ENCODE measurements around the gene RAD18.

- TF ChIP-seq, protein P1, sequence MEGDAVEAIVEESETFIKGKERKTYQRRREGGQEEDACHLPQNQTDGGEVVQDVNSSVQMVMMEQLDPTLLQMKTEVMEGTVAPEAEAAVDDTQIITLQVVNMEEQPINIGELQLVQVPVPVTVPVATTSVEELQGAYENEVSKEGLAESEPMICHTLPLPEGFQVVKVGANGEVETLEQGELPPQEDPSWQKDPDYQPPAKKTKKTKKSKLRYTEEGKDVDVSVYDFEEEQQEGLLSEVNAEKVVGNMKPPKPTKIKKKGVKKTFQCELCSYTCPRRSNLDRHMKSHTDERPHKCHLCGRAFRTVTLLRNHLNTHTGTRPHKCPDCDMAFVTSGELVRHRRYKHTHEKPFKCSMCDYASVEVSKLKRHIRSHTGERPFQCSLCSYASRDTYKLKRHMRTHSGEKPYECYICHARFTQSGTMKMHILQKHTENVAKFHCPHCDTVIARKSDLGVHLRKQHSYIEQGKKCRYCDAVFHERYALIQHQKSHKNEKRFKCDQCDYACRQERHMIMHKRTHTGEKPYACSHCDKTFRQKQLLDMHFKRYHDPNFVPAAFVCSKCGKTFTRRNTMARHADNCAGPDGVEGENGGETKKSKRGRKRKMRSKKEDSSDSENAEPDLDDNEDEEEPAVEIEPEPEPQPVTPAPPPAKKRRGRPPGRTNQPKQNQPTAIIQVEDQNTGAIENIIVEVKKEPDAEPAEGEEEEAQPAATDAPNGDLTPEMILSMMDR (IDR thresholded peaks at IDR 0.05), result no peak
- TF ChIP-seq EZH2phosphoT487 (IDR thresholded peaks at IDR 0.05; ENCODE audit: borderline replicate concordance, low read depth) (no peak), JUND (IDR thresholded peaks at IDR 0.05) (no peak), POLR2AphosphoS5 (IDR thresholded peaks at IDR 0.05; ENCODE audit: low read depth, low read length) (peak; percentile 28; the same call in 1 of the 2 replicates), TEAD4 (IDR thresholded peaks at IDR 0.05; ENCODE audit: borderline replicate concordance, insufficient read depth) (no peak), SMC3 (IDR thresholded peaks at IDR 0.05; ENCODE audit: low read depth, low read length) (no peak), MEF2A (IDR thresholded peaks at IDR 0.05; ENCODE audit: borderline replicate concordance, low read depth) (no peak)
- TF ChIP-seq, protein P2, sequence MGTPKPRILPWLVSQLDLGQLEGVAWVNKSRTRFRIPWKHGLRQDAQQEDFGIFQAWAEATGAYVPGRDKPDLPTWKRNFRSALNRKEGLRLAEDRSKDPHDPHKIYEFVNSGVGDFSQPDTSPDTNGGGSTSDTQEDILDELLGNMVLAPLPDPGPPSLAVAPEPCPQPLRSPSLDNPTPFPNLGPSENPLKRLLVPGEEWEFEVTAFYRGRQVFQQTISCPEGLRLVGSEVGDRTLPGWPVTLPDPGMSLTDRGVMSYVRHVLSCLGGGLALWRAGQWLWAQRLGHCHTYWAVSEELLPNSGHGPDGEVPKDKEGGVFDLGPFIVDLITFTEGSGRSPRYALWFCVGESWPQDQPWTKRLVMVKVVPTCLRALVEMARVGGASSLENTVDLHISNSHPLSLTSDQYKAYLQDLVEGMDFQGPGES (IDR thresholded peaks at IDR 0.05; ENCODE audit: low read depth, low read length), result no peak
- TF ChIP-seq, protein P3, sequence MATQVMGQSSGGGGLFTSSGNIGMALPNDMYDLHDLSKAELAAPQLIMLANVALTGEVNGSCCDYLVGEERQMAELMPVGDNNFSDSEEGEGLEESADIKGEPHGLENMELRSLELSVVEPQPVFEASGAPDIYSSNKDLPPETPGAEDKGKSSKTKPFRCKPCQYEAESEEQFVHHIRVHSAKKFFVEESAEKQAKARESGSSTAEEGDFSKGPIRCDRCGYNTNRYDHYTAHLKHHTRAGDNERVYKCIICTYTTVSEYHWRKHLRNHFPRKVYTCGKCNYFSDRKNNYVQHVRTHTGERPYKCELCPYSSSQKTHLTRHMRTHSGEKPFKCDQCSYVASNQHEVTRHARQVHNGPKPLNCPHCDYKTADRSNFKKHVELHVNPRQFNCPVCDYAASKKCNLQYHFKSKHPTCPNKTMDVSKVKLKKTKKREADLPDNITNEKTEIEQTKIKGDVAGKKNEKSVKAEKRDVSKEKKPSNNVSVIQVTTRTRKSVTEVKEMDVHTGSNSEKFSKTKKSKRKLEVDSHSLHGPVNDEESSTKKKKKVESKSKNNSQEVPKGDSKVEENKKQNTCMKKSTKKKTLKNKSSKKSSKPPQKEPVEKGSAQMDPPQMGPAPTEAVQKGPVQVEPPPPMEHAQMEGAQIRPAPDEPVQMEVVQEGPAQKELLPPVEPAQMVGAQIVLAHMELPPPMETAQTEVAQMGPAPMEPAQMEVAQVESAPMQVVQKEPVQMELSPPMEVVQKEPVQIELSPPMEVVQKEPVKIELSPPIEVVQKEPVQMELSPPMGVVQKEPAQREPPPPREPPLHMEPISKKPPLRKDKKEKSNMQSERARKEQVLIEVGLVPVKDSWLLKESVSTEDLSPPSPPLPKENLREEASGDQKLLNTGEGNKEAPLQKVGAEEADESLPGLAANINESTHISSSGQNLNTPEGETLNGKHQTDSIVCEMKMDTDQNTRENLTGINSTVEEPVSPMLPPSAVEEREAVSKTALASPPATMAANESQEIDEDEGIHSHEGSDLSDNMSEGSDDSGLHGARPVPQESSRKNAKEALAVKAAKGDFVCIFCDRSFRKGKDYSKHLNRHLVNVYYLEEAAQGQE (IDR thresholded peaks at IDR 0.05; ENCODE audit: low read depth, low read length), result no peak
Observed at GRCh38 chr3:8963137-8963853, at the start of gene RAD18.

Measured in SK-N-SH (cell line).